ENCODE measurements around the gene OPA3.
A peak's percentile ranks its signal among the peaks of the same experiment; 100 is the strongest.

OPA3 gene

DNA sequence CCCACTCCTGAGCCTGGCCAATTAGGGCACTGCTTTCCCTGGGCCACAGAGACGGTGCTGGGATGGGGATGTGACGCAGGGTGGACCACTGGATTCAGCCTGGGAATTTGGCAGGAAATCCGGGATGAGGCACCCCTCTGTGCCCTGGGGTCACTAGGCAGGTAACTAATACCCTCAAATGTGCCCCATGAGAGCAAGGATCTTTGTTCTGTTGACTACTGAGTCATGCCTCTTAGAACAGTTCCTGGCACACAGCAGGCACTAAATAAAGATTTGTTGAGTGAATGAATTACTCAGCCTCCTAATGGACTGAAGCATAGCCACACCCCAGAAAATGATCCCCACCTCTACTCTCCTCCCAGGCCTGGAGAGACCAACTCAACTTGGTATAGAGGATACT lies 15.9 kb downstream of the OPA3 start:
- DNase-seq (ENCODE audit: extremely low read depth in 1 of 2, low read depth in 1 of 2), result no peak

DNA sequence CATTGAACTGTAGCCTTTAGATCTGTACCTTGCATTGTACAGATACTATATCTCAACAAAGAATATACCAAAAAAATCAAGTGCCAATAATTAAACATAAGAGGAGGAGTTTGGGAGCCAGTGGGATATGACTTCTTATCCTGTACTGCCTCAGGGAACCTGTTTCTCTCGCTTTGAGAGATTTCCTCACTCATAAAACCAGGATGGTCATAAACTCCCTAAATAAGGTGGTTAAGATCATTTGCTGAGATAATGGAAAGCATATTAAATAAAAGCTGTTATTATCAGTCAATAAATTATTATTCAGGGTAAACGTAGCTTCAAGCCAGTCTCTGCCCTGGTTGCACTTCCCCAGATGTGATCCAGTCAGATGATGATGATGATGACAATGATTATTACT lies 17.0 kb downstream of the OPA3 start:
- no peak for DNase-seq (ENCODE audit: extremely low read depth in 1 of 2, low read depth in 1 of 2)

DNA sequence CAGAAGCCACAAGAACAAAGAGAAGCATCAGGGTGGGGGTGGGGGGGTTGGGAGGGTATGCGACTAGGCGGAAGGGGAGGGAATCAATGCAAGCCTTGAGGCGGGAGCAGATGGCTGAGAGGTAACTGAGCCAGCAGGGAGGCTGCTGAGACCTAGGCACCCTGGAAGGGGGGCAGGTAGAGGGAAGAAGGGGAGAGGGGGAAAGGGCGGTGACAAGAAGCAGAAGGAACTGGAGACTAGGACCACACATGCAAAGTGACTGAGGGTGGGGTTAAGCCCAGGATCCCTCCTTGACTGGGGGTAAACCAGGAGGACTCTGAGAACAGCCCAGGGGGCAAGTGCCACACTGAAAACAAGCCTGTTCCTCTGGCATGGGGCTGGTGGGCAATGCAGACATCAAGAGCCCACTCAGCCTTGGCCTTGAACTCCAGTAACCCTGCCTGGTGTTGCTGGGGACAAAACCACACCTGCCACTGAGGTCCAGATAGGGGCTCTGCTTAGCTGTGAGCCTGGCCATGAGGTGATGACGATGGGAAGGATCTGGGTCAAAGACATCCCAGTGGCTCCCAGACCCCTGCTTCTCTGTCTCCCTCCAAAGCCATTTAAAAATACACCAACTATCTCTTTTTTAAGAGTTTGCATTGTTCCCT lies 20.3 kb downstream of the OPA3 start:
- no peak for DNase-seq (ENCODE audit: extremely low read depth in 1 of 2, low read depth in 1 of 2)

DNA sequence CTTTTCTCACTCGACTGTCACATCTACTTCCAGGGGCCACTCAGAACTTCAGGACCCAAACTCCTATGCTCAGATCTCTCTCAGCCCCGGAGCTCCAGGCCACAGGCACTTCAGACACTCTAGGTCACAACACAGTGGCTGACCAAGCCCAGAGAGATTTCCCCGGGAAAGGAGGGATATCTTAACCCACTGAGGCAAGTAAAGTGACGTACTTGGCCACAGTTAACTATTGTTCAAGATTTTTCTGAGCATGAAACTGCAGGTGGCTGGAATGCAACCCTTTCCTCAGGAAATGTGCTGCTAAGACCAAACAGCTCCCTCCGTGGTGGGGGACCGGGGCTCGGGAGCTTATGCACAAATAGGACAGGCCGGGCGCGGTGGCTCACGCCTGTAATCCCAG lies 23.9 kb downstream of the OPA3 start:
- no peak for DNase-seq (ENCODE audit: extremely low read depth in 1 of 2, low read depth in 1 of 2)

DNA sequence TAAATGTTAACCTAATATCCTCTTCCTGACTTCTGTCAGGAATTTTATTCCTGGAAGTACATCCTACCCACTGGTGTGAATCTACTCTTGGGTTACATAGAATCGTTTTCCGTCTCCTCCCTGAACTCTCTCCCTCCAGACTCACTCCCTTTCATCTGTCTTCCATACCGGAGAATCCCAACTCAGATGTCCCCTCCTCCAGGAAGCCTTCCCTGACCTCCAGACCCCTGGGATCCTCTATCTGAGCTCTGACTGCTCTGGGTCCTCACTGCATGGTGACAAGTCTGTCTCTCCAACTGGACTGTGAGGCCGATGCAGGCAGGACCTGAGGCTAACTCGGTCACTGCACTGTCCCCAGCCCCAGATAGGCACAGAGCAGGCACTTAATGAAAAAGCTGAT lies 24.6 kb downstream of the OPA3 start:
- no peak for DNase-seq (ENCODE audit: extremely low read depth in 1 of 2, low read depth in 1 of 2)

DNA sequence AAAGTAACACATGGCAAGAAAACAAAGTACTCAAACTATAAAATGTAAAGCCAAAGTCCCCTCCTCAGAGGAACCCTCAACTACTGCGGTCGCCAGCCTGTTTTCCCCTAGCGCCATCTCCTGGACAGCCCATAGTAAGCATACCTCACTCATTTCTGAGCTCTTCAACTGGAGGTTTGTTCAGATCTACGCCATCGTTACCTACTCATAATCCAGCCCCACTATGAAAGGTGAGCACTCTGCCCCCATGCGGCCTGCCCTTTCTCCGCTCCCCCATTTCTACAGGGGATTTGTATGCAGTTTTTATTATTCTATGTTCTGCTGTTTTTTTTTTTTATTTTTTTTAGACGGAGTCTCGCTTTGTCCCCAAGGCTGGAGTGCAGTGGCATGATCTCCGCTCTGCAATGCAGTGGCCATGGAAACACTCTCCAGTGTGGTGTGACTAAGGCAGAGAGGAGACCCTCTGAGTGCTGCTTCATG lies 26.2 kb downstream of the OPA3 start:
- peak; percentile 31 to 32 for DNase-seq (ENCODE audit: extremely low read depth in 1 of 2, low read depth in 1 of 2)

DNA sequence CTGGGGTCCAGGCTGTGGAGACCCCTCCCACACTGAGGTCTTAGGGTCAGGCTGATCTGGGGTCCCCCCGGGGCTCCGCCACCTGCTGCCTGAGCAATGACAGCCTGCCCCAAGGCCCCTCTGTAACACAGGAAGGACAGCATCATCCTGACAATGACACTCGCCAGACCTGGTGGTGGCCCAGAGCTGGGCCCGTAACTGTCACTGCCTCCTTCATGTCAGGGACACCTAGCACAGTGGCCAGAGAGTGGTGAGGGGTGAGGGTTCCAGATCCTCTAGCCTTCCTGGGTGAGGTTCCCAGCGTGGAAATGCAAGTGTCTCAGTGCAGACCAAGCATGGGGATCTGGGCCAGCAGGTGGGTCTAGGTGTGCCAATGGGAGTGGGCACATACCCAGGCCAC lies 27.8 kb downstream of the OPA3 start:
- no peak for DNase-seq (ENCODE audit: extremely low read depth in 1 of 2, low read depth in 1 of 2)

DNA sequence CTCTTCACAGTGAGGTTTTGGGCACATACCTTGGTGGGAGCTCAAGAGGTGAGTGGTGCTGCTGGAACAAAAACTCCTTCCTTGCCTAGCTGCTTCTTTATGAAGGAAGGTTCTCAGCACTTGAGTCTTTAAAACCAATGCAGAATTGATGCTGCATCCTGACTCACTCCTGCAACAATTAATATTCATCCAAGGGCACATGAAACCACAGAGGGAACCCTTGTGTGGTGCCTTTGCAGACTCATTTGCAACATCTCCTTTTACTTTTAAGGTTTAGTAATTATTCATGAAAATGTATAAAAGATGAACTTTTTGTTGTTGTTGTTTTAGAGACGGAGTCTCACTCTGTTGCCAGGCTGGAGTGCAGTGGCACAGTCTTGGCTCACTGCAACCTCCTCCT lies 30.1 kb downstream of the OPA3 start:
- no peak for DNase-seq (ENCODE audit: extremely low read depth in 1 of 2, low read depth in 1 of 2)

DNA sequence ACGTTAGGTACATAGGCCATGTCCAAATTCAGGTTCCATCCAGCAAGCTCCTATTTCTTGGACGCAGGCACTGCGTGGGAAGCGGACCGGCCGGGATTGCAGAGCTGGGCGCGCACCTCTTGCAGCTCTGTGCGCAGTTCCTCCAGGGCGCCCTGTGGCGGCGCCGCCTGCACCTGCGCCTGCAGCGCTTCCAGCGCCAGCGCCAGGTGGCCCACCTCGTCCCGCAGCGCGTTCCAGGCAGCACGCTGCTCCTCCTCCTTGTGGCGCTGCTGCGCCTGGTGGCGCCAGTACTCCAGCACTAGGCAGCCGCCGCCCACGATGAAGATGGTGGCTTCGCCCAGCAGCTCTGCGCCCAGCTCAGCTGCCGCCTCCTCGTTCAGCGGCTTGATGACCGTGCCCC lies 31.1 kb downstream of the OPA3 start:
- DNase-seq (ENCODE audit: extremely low read depth in 1 of 2, low read depth in 1 of 2), result no peak

DNA sequence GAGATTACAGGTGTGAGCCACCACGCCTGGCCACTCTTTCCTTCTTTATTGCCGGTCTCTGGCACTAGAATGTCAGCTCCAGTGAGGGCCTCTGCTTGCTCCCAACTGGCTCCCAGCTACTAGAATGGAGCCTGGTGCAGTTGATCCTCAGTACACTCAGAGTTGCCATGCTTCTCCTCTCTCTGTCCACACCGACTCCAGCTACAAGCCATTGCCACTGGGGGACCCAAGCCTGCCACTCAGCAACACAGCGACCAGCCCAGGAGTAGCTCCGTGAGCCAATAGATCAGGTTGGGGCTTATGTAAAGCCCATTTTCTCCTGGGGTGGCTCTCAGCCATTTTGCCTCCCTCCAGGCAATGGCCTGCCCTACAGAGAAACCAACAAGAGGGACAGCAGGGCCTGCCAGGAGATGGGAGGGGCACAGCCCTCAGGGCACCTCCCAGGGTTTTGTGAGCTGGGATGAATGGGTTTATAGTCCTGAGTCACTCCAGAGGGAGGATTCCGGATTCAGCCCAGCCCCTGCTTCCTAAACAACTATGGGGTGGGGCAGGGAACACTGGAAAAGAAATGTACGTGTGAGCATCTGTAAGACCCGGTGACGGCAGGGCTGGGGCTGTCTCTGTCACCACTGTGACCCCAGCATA lies 36.5 kb downstream of the OPA3 start:
- DNase-seq (ENCODE audit: extremely low read depth in 1 of 2, low read depth in 1 of 2), result no peak

DNA sequence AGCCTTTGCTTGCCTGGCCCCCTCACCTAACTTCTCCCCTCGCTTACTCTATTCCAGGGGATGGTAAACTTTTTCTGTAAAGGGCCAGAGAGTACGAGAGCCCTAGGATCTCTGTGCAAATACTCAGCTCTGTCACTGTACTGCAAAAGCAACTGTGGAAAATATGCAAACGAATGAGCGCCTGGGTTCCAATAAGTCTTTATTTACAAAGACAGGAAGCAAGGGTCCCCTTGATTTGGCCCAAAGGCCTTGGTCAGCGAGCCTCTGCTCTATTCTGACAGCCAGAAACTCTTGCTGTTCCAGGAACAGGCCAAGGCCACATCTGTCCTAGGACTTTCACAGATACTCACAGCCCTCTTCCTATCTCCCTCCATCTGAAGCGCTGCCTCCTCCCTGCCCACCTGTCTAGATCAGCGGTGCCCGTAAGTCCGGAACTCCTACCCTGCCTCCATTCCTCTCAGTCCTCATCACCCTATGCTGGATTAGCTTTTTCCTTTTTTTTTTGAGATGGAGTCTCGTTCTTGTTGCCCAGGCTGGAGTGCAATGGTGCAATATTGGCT lies 37.3 kb downstream of the OPA3 start:
- DNase-seq (ENCODE audit: extremely low read depth in 1 of 2, low read depth in 1 of 2), result no peak

DNA sequence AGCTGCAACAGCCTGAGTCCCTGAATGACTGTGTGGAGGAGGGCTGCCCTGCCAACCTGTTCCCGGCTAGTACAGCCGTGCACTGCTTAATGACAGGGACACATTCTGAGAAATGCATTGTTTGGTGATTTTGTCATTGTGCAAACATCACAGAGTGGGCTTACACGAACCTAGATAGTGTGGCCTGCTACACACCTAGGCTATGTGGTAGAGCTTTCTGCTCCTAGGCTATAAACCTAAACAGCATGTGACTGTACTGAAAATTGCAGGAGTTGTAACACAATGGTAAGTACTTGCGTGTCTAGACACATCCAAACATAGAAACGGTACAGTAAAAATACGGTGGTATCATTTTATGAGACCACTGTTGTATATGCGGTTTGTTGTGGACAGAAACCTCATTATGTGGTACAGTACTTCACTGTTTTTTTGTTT lies 42.4 kb downstream of the OPA3 start:
- DNase-seq (ENCODE audit: extremely low read depth in 1 of 2, low read depth in 1 of 2), result no peak

DNA sequence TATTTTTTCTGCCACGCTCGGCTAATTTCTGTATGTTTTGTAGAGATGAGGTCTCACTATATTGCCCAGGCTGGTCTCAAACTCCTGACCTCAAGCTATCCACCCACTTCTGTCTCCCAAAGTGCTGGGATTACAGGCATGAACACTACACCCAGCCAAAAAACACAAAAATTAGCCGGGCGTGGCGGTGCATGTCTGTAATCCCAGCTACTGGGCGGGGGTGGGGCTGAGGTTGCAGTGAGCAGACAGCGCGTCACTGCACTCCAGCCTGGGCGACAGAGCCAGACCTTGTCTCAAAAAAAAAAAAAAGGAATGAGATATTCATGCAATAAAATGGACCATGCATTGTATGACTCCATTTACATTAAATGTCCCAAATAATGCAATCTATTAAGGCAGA lies 45.1 kb downstream of the OPA3 start:
- DNase-seq (ENCODE audit: extremely low read depth in 1 of 2, low read depth in 1 of 2), result no peak

DNA sequence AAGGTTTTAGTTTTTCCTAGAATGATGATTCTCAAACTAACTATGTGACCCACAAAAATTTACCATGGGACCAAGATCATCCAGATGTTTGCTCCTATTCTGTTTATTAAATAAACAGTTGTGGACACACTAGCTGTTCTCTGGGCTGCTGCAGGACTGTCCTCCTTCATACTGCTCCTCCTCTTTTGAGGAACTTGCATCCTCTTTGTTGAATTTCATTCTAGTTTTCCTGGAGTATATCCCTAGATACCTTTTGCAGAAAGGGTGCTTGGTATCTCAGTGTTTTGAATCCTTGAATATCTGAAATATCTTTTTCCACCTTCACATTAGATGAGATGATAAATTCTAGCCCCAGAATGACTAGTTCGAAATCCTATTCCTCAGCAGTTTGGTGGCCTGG lies 53.3 kb downstream of the OPA3 start:
- DNase-seq (ENCODE audit: extremely low read depth in 1 of 2, low read depth in 1 of 2), result no peak

DNA sequence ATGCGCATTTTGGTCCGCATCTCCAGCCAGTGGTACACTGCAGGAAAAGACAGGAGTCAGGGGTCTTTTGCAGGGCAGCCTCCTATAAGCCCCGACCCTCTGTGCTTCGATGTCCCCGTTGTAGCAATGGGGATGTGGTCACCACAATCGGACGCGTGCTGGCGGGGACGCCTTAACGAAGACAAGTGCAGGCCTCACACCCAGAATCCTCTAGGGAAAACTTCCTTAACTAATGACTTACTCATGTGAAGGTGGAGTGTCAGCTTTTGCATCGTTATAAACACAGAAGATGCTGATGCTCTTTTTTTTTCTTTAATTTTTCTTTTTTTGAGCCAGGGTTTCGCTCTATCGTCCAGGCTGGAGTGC lies 55.2 kb downstream of the OPA3 start:
- no peak for DNase-seq (ENCODE audit: extremely low read depth in 1 of 2, low read depth in 1 of 2)

DNA sequence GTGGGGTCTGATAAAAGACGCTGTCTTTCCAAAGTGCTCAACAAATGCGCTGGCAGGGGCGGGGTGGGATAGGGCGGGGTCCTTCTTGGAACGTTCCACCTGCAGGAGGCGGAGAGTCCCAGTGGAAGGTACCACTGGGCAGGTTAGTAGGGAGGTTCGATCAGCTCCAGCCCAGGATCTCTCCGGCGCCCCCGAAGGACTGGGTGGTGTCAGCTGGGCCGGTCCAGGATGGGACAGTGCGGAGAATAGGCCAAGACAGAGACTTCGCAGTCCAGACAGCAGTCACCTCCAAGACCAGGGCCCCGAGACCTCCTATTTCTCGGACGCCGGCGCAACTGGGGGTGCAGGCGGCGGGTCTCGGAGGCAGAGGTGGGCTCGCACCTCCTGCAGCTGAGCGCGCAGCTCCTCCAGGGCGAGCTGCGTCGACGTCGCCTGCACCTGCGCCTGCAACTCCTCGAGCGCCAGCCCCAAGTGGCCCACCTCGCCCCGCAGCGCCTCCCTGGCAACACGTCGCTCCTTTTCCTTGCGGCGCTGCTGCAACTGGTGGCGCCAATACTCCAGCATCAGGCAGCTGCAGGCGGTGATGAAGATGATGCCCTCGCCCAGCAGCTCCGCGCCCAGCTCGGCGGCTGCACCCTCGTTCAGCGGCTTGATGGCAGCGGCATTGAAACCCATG lies 55.7 kb downstream of the OPA3 start:
- DNase-seq (ENCODE audit: extremely low read depth in 1 of 2, low read depth in 1 of 2), result no peak

DNA sequence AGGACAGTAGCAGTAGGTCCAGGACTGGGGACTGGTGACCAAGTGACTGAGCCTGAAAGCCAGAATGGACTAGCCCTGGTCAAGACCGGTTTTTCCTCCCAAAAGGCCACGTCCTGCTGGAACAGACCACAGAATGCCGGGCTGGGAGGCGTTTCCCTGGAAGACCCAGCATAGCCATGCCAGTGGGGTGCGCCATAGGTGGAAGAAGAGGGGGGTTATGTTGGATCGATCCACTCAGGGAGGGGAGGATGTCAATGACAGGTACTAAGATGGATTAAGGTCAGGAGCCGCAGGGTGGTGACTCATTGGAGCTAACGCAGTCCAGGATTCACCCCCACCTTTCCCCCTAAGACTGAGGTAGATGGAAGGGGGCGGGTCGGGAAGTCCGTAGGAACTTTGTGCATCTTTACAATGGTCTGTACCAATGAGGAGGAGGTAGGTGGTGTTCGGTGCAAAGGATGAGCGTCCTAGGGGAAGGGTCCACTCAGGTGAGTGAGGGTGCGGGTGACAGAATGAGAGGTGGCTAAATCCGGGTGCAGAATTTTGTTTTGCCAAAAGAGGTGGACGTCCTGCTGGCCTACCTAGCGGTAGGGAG lies 56.4 kb downstream of the OPA3 start:
- DNase-seq (ENCODE audit: extremely low read depth in 1 of 2, low read depth in 1 of 2), result no peak

DNA sequence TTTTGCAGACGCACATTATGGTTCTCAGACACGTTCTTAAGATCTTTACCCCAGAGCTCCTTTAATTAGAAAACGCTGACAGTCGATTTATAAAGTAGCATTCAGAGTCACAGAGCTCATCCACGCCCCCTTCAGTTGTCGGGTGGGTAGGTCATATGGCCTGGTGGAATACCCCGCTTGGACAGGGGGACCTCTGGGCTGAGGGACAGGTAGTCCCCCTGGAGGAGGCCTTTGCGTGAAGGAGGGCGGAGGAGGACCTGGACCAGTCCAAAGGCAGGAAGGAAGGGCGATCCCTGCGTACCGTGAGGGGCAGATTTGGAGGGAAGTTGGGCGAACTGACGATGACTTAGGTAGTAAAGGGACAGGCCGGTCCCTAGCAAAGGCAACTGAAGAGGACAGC lies 56.9 kb downstream of the OPA3 start:
- DNase-seq (ENCODE audit: extremely low read depth in 1 of 2, low read depth in 1 of 2), result no peak

DNA sequence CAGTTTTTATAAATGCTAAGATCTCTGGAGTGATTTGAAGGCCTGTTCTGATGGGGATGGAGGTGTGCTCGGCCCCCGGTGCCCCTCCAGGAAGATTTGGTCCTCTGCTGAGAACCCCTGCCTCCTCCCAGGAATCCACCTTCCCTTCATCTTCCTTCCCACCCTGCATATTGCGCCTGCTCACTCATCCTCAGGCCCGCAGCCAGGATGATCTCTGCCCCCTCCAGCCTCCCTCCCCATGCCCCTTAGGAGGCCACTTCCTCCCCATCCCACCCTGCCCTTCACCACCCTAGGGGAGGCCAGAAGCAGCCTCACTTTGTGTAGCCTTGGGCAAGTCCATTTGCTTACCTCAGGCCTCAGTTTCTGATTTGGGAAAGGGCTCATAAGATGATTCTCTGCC lies 57.6 kb downstream of the OPA3 start:
- DNase-seq (ENCODE audit: extremely low read depth in 1 of 2, low read depth in 1 of 2), result no peak

DNA sequence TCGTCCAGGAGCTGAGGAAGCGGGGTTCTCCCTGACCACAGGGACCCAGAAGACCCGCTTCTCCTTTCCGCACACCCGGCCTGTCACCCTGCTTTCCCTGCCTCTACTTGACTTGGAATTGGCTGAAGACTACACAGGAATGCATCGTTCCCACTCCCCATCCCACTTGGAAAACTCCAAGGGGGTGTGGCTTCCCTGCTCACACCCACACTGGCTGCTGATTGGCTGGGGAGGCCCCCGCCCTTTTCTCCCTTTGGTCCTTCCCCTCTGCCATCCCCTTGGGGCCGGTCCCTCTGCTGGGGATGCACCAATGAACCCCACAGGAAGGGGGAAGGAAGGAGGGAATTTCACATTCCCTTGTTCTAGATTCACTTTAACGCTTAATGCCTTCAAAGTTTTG lies 58.5 kb downstream of the OPA3 start:
- DNase-seq (ENCODE audit: extremely low read depth in 1 of 2, low read depth in 1 of 2), result no peak

DNA sequence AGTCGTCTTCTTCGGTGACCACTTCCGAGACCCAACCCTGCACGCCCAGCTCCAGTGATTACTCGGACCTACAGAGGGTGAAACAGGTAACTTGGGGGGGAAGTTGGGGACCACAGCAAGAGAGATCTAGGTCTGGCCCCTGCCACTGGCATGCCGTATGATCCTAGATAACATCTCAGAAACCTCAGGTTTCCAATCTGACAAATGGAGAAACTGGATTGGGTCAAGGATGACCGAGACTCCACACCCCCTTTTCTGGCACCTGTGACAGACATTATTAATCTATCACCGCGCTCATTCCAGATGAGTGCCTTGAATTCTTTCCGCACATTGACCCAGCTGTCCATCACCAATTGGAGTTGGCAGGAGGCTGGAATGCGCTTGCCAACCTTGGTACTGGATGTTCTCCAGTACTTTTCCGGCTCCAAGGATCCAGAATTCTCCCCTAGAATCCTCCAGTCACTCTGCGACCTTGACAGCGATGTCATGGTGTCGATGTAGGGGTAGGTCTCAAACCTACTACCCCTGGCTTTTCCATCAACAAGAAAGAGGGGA lies 60.0 kb downstream of the OPA3 start:
- DNase-seq (ENCODE audit: extremely low read depth in 1 of 2, low read depth in 1 of 2), result no peak
